Measurements from ENCODE around the gene CLEC18A.

The CLEC18A gene

DNA sequence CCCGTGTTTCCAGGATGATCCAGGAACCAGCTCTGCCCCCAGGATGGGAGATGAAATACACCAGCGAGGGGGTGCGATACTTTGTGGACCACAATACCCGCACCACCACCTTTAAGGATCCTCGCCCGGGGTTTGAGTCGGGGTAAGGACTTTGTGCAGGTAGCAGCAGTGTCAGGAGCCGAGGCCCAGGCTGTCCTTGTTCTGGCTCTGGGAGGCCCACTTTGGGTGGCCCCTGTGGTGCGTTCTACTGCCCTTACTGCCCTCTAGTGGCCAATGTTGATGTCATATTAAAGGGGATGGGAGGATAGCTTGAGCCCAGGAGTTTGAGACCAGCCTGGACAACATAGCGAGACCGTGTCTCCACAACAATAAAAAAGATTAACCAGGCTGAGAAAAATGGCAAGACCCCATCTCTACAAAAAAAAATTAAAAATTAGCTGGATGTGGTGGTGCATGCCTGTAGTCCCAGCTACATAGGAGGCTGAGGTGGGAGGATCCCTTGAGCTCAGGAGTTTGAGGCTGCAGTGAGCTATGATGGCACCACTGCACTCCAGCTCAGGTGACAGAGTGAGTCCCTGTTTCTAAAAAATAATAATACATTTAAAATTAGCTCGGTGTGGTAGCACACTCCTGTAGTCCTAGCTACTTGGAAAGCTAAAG is 20.9 kb upstream of the CLEC18A start:
- no peak overlapping the region for H3K4me3 ChIP-seq (ENCODE audit: low read depth, low read length)
- TF ChIP-seq CTCF (IDR thresholded peaks at IDR 0.05; ENCODE audit: low read depth, low read length), result peak; percentile 59

DNA sequence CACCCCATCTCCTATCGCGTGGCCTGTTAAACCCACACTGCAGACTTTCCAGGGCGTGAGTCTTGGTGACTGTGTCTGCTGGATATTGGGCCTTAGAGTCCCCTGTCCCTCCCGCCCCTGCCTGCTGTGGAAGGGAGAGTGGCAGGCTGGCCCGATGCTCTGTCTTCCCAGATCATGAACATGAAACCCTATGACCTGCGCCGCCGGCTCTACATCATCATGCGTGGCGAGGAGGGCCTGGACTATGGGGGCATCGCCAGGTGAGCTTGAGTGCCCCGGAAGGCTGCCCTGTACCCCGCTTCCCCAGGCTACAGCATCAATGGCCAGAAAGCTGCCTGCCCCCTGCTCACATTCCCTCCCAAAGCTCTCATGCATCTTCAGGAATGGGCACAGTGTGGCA is 19.5 kb upstream of the CLEC18A start:
- no peak overlapping the region for H3K4me3 ChIP-seq (ENCODE audit: low read depth, low read length)
- no peak for TF ChIP-seq CTCF (IDR thresholded peaks at IDR 0.05; ENCODE audit: low read depth, low read length)

- TF ChIP-seq CTCF (IDR thresholded peaks at IDR 0.05; ENCODE audit: low read depth, low read length), result no peak
- no peak overlapping the region for H3K4me3 ChIP-seq (ENCODE audit: low read depth, low read length)
These were observed 18.9 kb upstream of the CLEC18A start for GRCh38 chr16:69932228-69932627.

DNA sequence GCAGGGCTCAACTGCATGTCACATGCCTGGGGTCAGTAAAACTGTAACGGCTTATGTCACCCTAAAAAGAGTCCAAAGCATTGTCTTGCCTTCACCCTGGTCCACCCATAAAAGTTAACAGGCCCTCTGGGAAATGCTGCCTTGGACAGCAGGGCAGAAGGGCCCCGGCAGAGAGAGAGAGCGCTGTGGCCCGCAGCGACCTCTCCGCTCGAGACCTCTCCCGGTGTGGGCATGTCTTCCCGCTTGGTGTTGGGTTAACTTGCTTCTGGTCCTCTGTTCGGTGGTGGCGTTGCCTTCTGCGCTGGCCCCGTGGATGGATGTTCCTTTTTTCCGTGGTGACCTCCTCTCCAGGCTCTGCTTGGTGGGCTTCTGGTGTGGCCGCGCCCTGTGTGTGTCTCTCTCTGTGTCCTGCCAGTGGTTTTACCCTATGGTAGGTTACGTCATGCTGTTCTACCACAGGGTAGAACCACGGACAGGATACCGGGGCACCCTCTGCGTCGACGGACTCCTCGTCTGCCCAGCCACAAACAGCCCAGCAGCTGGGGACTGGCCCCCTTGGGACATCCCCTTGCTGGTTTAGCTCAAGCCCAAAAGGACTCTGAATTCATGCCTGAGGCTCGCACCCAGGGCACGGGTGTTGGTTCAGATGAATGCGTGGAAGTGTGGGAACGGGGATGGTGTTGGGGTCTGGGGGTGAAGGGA is 18.3 kb upstream of the CLEC18A start:
- no peak for TF ChIP-seq CTCF (IDR thresholded peaks at IDR 0.05; ENCODE audit: low read depth, low read length)
- H3K4me3 ChIP-seq (ENCODE audit: low read depth, low read length), result no peak overlapping the region

DNA sequence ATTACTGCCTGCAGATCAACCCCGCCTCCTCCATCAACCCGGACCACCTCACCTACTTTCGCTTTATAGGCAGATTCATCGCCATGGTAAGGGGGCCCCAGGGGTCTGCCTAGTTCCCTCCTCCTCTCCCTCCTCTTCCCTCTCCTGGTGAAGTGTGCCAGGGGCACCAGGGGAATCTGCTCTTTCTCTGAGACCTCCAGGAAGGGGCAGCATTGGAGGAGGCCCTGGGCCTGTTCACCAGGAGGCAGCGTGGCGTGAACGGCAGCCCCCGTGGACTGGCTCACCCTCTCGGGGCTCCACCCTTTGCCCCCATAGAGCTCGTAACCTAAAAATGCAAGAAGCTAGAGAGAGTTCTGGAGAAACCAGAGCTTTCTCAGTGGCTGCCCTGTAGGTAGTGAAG is 17.1 kb upstream of the CLEC18A start:
- TF ChIP-seq CTCF (IDR thresholded peaks at IDR 0.05; ENCODE audit: low read depth, low read length), result no peak
- H3K4me3 ChIP-seq (ENCODE audit: low read depth, low read length), result no peak overlapping the region

DNA sequence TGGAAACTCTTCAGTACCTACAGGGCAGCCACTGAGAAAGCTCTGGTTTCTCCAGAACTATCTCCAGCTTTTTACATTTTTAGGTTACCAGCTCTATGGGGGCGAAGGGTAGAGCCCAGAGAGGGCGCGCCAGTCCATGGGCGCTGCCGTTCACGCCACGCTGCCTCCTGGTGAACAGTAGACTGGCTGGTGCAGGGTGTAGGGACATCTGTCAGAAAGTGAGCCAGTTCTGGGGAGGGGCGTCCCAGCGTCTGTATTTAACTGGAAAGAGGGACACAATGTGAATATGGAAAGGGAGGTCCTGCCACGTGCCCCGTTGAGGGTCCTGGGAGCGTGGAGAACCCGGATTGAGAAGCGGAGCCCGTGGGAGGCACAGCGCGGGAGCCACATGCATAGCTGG is 16.4 kb upstream of the CLEC18A start:
- TF ChIP-seq CTCF (IDR thresholded peaks at IDR 0.05; ENCODE audit: low read depth, low read length), result no peak
- no peak overlapping the region for H3K4me3 ChIP-seq (ENCODE audit: low read depth, low read length)

DNA sequence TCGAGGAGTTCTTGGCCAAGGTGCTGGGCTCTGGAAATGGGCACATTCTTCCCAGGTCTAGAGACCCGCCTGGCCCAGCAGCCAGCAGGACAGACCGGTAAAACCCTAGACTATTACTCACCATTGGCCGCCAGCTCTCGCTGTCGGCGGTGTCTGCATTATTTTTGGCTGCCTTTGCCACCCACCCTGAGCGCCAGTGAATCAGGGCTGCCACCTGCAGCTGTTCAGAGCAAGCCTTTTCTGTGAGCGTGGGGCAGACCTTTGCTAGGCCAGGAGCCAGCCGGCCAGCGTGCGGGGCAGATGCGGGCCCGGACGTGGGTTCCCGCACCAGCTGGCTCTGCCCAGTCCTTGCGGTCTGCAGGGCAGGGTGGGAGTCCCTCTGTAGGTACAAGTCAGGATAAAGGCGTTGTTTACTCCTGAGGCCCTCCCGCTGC is 15.8 kb upstream of the CLEC18A start:
- no peak for TF ChIP-seq CTCF (IDR thresholded peaks at IDR 0.05; ENCODE audit: low read depth, low read length)
- no peak overlapping the region for H3K4me3 ChIP-seq (ENCODE audit: low read depth, low read length)
